GM19193 (cell line): ENCODE measurements around the gene JTB.

Experiments used
- POLR2A ChIP-seq: IDR thresholded peaks from 4 replicates; pipeline ENCODE4 v1.6.1; 2011; ENCODE audit not compliant: insufficient read depth, insufficient read length; ENCODE audit errors: extremely low read depth

The JTB gene

GRCh38 chr1:153944827-153945117, 32.7 kb downstream of the JTB start:
- TF ChIP-seq POLR2A, result no peak

DNA sequence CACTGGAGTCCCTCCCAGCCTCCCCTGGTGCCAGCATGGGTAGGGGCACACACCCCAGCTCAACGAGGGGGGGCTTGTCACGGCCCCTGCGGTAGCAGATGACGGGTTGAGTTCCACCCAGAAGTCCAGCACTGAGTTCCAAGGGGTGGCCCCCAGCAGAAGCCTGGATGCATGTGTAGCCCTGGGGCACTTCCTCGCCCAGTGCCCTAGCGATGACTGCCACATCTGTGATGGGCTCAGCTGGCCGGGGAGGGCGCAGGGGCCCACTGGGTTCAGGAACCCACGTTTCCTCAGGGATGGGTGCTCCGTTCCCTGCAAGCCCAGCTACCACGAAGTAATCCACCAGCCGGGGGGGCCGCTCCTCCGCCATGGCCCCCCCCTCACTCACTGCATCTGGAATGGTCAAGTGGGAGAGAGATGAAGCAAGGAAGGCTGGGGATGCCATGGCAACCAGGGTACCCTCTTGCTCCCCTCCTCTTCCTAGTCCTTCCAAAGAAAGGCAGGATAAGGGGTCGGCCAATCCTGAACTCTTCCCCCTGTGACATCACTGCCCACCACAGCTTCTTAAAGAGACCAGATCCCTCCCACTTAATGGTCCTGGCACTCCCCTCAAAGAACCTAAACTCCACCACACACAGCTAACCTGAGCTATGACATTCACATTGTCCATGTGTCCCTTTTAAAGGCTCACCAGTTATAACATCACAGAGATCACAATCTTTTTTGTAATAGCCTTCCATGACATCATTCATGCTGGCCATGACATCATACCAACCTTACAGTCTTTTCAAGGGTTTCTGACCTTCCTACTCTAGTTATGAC, 33.3 kb downstream of the JTB start:
- no peak for TF ChIP-seq POLR2A

DNA sequence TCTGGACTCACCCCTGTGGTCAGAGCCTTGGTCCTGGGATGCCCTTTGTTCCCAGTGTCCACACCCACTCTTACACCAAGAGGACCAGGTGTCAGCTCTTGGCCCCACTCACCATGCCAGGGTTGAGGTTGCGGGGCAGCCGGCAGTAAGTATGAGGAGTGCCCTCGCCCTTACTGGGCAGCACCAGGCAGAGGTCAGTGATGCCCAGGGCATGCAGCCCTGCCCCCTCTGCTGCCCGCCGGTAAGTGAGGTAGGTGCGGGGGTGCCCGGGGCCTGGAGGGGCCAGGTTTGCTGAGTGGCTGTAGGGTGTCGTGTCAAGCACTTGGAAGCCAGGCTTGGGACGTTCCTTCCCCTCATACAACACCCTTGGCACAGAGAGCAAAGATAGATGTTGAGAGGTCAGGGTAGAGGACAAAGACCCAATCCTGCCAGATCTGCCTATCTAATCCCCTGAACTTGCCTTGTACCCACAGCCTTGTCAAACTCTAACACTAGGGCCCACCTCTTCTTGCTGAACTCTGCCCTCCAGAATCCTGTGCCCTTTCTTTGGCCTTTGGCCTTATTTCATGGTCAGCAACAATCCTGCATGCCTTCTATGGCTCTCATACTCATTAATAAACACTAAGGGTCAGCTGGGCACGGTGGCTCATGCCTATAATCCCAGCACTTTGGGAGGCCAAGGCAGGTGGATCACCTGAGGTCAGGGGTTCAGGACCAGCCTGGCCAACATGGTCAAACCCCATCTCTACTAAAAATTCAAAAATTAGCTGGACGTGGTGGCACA, 34.5 kb downstream of the JTB start:
- TF ChIP-seq POLR2A, result no peak

GRCh38 chr1:153941826-153942725, 35.4 kb downstream of the JTB start:
- TF ChIP-seq POLR2A, result peak; percentile 6

- no peak for TF ChIP-seq POLR2A
Observed at GRCh38 chr1:153940756-153941155, 36.7 kb downstream of the JTB start.

DNA sequence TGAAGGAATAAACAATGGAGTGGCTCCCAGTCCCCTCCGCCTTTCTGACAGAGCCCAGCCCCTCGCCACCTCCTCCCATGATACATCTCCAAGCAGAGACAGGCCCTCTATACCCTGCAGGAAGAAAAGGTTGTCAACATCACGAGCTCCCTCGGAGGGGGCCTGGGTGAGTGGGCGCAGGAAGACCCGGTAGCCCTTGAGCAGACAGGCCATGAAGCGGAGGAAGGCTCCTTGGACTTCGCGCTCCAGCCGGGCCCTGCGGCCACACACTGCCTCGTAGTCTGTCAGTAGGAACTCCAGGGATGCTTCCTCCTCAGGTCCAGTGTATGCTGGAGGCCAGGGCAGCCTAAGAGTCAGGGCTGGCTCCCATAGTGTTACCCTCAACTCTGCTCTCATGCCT, 38.0 kb downstream of the JTB start:
- no peak for TF ChIP-seq POLR2A

- no peak for TF ChIP-seq POLR2A
Observed at GRCh38 chr1:153938996-153939395, 38.5 kb downstream of the JTB start.

DNA sequence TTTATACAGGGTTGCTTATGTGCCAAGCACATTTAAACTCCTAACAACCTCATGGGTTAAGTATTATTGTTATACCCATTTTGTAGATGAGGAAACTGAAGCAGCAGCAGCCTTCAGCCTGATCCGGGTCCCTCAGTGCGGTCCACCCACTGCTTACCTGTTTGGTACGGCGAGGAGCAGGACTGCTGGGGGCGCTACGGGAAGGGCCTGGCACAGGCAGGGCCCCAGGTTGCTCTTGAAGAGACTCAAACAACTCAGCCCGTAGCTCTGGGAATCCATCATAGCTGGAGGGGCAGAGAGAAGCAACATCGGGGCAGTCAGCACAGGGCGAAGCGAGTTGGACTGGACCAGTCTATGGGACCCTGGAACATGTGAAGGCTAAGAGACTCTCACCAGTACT, 40.1 kb downstream of the JTB start:
- no peak for TF ChIP-seq POLR2A

GRCh38 chr1:153936011-153936802, 41.3 kb downstream of the JTB start:
- no peak for TF ChIP-seq POLR2A

DNA sequence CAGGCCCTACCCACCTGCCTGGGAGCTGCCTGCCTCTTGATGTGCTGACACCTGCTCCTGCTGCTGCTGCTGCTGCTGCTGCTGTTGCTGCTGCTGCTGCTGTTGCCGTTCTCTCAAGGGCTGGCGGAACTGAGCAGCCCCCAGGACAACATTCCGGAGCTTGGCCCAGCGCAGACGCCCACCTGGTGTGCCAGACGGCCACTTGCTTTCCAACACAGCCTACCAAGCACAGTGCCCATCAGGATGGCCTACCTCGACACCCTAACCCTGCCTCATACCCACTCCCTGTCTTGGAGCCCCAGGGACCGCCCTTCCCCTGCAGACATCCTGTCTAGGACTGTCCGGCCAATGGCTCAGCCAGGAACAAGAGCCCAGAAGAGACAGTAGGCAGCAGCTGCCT, 42.7 kb downstream of the JTB start:
- no peak for TF ChIP-seq POLR2A

- no peak for TF ChIP-seq POLR2A
Observed at GRCh38 chr1:153933955-153934354, 43.5 kb downstream of the JTB start.

DNA sequence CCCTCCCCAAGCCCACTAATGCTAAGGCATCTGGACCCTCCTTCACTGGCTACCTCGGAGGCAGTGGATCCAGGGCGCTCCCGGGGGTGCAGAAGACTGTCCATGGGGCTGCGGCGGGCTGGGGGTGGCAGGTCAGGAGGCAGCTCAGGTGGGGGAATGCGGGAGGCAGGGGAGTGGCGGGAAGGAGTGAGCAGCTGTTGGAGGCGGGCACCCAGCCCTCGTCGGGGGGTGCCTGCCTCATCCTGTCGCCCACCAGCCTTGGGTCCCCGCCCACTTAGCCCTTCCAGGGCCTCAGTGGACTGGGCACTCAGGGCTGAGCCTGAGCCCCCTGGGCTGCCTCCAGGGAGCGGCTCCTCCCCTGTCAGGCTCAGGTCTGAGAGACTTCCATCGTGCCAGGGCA, 44.0 kb downstream of the JTB start:
- TF ChIP-seq POLR2A, result no peak

DNA sequence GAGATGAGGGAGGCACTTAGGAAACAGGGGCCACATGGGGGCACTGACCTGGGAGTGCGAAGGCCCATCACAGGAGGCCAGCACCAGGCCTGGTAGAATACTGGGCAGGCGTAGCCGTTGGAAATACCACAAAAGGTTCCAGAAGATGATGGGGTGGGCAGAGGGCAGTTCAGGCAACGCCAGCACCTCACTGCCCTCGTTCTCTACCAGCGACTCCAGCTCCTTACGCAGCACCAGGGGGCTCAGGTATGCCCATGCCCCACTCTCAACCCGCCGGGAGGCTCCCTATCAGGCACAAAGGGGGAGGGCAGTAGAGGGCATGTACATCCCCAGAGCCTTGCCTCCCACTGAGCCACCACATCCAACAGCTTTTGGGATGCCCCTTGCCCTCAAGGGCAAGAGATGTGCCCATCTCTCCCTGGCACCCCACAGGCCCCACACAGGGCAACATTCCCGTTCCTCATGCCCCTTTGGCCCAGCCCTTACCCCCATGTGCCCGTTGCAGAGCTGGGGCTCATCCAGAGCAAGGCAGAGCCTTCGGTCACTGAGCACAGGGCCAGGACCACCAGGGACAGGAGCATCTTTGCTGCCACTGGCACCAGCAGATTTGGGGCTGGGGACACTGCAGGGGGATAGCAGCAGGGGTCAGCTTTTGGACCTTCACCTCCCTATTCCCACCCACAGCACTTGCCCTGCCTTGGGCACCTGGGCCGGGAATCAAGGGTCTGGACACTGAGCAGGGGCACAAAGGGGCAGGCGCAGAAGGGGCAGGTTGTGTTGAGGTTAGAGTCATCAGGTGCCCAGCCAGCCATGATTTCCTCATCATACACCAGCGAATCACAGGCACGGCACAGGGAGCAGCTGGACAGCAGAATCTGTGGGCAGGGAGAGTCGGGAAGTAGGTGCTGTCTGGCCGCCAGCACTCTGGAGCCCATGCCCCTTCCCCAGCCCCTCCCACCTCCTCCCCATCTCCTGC, 45.0 kb downstream of the JTB start:
- TF ChIP-seq POLR2A, result no peak
